ENCODE results near the gene HSBP1.
A peak's percentile ranks its signal among the peaks of the same experiment; 100 is the strongest.

Gene HSBP1

DNA sequence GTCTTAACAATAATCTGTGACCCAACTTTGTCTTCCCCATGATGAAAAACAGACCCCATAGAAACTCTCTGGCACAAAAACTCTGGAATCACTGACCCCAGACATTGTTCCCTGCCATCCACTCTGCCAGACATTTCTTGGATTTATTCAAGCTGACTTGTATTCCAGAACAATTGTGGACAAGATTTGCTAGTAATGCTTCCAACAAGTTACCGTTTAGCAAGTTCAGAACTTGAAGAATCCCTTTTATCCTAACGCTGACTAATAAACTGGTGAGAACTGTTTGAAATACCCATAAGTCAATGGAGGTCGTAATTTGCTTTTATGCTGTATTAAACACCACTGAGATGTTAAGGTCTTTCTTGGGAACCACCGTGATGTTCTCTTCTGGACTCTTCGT, 10.5 kb downstream of the HSBP1 start:
- Histone ChIP-seq H3K9me3 (no peaks in the 10 kb centered on the region), H3K27ac (no peak overlapping the region), H3K4me1 (peaks cover 0 to 12% (median 6%) of the 10 kb centered on the region in 4 donors), H3K4me3 (no peak overlapping the region), H3K36me3 (no peaks in the 10 kb centered on the region), H3K27me3 (no peaks in the 10 kb centered on the region)
- TF ChIP-seq, protein P1, sequence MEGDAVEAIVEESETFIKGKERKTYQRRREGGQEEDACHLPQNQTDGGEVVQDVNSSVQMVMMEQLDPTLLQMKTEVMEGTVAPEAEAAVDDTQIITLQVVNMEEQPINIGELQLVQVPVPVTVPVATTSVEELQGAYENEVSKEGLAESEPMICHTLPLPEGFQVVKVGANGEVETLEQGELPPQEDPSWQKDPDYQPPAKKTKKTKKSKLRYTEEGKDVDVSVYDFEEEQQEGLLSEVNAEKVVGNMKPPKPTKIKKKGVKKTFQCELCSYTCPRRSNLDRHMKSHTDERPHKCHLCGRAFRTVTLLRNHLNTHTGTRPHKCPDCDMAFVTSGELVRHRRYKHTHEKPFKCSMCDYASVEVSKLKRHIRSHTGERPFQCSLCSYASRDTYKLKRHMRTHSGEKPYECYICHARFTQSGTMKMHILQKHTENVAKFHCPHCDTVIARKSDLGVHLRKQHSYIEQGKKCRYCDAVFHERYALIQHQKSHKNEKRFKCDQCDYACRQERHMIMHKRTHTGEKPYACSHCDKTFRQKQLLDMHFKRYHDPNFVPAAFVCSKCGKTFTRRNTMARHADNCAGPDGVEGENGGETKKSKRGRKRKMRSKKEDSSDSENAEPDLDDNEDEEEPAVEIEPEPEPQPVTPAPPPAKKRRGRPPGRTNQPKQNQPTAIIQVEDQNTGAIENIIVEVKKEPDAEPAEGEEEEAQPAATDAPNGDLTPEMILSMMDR (IDR thresholded peaks at IDR 0.05) = no peak
- DNase-seq = no peak
- intact Hi-C loops (cut with DNase I; ENCODE audit: low total_unique reads) = no loop called here

DNA sequence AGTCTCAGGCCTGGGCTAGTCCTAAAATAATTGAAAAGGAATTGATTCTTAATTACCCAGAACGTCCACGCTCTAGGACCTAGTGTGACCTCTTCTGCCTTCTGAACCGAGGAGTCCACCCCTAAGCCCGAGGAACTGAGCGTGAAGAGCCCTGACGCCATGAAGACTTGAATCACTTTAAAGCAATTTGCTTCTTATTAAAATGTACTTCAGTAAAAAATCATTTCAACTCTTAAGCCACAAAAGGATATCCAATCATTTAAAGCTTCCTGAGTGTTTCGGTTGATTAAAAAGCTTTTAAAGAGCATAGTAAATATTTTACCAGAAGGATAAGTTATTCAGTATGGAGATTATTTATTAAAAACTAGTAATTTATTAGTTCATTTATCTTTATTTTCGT, 11.6 kb downstream of the HSBP1 start:
- TF ChIP-seq, protein P1 (IDR thresholded peaks at IDR 0.05) = no peak
- intact Hi-C loops (cut with DNase I; ENCODE audit: low total_unique reads) = no loop called here
- H3K4me3 ChIP-seq = no peak overlapping the region
- no peak overlapping the region for H3K27ac ChIP-seq
- H3K27me3 ChIP-seq = no peaks in the 10 kb centered on the region
- peaks cover 0 to 6% (median 2%) of the 10 kb centered on the region in 4 donors for H3K4me1 ChIP-seq
- no peaks in the 10 kb centered on the region for H3K36me3 ChIP-seq
- DNase-seq = no peak
- H3K9me3 ChIP-seq = no peaks in the 10 kb centered on the region

DNA sequence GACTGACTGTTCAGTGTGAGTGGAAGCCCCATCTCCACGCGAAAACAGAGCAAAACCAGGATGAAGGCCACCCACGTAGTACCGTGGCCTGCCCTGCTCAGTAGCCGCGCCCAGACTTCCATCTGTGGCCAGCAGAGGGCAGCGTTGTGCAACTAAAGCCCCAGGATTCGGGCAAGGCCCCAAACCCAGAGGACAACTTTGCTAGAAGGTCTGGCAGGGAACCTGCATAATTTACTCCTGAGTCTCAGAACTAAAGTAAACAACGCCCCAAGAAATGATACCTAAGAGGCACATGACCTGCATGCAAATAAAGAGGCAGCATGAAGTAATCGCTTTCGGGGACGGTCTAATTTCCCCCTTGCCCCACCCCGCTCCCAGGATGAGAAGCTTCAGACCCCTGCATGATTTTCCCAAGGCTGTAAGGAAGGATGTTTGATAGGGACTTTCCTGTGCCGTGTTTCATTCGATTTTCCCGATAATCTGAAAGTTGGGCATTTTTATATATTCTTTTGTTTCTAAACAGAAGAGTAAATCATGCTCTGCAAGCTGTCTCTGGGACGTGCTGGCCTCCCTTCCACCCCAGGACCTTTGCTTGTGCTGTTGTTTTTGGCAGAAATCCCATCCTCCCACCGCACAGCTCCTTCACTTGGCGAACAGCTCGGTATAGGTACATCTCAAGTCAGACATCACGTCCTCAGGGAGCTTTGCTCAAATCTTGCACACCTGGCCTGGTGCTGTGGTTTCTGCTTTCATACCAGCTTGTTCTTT, 18.6 kb downstream of the HSBP1 start:
- Histone ChIP-seq H3K36me3 (no peaks in the 10 kb centered on the region), H3K27me3 (no peaks in the 10 kb centered on the region), H3K4me1 (peaks cover 0 to 3% (median 0%) of the 10 kb centered on the region in 4 donors), H3K27ac (no peak overlapping the region), H3K9me3 (no peaks in the 10 kb centered on the region), H3K4me3 (no peak overlapping the region)
- TF ChIP-seq, protein P1 (IDR thresholded peaks at IDR 0.05) = peak; percentile 86 to 89
- intact Hi-C loops (cut with DNase I; ENCODE audit: low total_unique reads) = loop anchor here (10.0 kb wide), 2 partner anchors 48 to 238 kb away; no protein-coding TSS in a partner anchor
- peak; percentile 80 to 86 for DNase-seq

DNA sequence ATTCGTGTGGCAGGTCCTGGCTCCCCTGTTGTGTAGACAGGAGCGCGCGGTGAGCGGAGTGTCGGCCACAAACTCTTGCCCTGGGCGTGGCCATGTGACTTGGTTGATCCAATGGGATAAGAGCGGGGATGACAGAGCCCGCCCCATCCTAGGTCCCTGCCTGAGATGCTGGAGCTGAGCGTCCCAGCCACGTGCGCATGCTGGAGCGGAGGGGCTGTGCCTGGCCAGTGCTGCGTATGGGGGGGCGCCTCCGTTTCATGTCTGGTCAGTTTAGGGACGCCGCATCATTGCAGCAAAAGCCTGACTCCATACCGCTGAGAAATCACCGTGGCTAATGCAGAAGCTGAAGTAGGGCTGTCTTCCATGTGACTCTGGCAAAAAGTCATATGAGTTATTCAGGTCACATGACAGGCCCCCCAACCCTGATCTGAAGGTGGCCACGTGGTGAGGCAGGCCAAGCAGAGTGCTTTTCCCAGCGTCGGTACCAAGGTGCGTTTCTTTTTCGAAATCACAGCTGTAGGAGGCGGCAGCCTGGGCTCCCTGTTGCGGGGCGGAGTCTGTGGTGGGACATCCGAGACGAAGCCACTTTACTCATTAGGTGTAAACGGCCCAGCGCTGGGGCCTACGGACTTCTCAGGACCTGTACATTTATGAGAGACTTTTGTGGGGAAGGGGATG, 22.5 kb downstream of the HSBP1 start:
- TF ChIP-seq, protein P1 (IDR thresholded peaks at IDR 0.05) = no peak
- DNase-seq = no peak
- H3K27me3 ChIP-seq = no peaks in the 10 kb centered on the region
- no peaks in the 10 kb centered on the region for H3K36me3 ChIP-seq
- intact Hi-C loops (cut with DNase I; ENCODE audit: low total_unique reads) = loop anchor here (2.0 kb wide), 1 partner anchor 57 kb away; no protein-coding TSS in a partner anchor
- no peaks in the 10 kb centered on the region for H3K9me3 ChIP-seq
- H3K4me3 ChIP-seq = no peak overlapping the region
- H3K27ac ChIP-seq = no peak overlapping the region
- peaks cover 0 to 3% (median 0%) of the 10 kb centered on the region in 4 donors for H3K4me1 ChIP-seq

DNA sequence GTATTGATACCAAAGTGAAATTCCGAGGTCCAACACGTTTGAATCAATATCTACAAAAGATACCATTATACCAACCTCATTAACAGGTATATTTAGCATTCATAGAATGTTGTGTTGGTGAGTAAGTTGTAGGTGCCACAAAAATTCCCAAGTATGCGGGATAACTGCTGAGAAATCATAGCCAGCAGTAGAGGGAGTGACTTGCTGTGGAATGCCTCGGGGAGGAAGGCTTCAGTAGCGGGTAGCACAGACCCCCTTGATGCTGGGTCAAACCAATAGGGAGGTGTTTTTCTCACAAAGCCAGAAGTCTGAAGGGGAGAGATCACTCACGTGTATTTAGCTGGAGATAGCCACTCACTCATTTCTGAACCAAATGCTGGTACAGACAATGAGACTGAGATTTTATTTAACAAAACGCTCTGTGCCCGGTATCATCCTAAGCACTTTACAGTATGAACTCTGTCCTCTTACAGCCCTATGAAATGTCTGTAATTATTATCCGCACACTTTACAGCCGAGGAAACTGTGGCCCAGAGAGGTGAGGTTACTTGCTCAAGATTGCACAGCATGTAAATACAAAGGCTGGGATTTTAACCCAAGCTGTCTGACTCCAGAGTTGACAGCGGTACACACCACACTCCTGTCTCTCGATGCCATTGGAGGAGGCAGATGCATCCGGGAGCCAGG, 23.1 kb downstream of the HSBP1 start:
- DNase-seq = no peak
- no peaks in the 10 kb centered on the region for H3K27me3 ChIP-seq
- no peaks in the 10 kb centered on the region for H3K36me3 ChIP-seq
- H3K4me3 ChIP-seq = no peak overlapping the region
- H3K4me1 ChIP-seq = peaks cover 0 to 3% (median 0%) of the 10 kb centered on the region in 4 donors
- H3K9me3 ChIP-seq = no peaks in the 10 kb centered on the region
- H3K27ac ChIP-seq = no peak overlapping the region
- intact Hi-C loops (cut with DNase I; ENCODE audit: low total_unique reads) = loop anchor here (2.0 kb wide), 1 partner anchor 58 kb away; no protein-coding TSS in a partner anchor
- TF ChIP-seq, protein P1 (IDR thresholded peaks at IDR 0.05) = no peak
